OCI-LY3 (cell line): ENCODE results near the gene PDE4D.

ENCODE experiments used
- H2AFZ ChIP-seq: fragments of 200-600, 300-600 bp; shearing (Covaris generic); 2 replicates; pipeline ENCODE4 v1.6.0; 2014; ENCODE audit warnings: antibody characterized with exemption, low read depth, low read length
- H3K27ac ChIP-seq: fragments of 200-600, 300-600 bp; sonication (generic); 2 replicates; pipeline ENCODE4 v1.5.1; 2014; ENCODE audit warnings: mild to moderate bottlenecking, low read length, moderate library complexity, mixed read lengths
- H3K27me3 ChIP-seq: fragments of 200-600, 300-600 bp; sonication (generic); 2 replicates; pipeline ENCODE4 v1.6.1; 2014; ENCODE audit warnings: low read depth, low read length, mixed read lengths
- H3K36me3 ChIP-seq: fragments of 200-600, 300-600 bp; sonication (generic); replicated peaks from 2 replicates; pipeline ENCODE3; 2014; ENCODE audit warnings: low read depth, low read length, mixed read lengths
- H3K4me1 ChIP-seq: fragments of 300-600, 200-600 bp; sonication (generic); 2 replicates; pipeline ENCODE4 v1.6.1; 2014; ENCODE audit warnings: low read length, mixed read lengths
- H3K4me2 ChIP-seq: fragments of 200-600, 300-600 bp; sonication (generic); 2 replicates; pipeline ENCODE4 v1.6.1; 2014; ENCODE audit warnings: low read length, mixed read lengths
- H3K4me3 ChIP-seq: fragments of 300-600, 200-600 bp; sonication (generic); 2 replicates; pipeline ENCODE4 v1.5.1; 2014; ENCODE audit warnings: antibody characterized with exemption, mild to moderate bottlenecking, low read length, moderate library complexity
- H3K79me2 ChIP-seq: fragments of 300-600, 200-600 bp; shearing (Covaris generic); 2 replicates; pipeline ENCODE4 v1.6.1; 2014; ENCODE audit warnings: mild to moderate bottlenecking, low read length, mixed read lengths
- H3K9ac ChIP-seq: fragments of 300-600, 200-600 bp; shearing (Covaris generic); 2 replicates; pipeline ENCODE4 v1.6.0; 2014; ENCODE audit warnings: mild to moderate bottlenecking, low read length, moderate library complexity
- H3K9me3 ChIP-seq: fragments of 200-600, 300-600 bp; shearing (Covaris generic); 2 replicates; pipeline ENCODE4 v1.6.1; 2014; ENCODE audit warnings: low read length, mixed read lengths; ENCODE audit not compliant: insufficient read depth
- H4K20me1 ChIP-seq: fragments of 200-600, 300-600 bp; sonication (generic); 2 replicates; pipeline ENCODE4 v1.6.1; 2016; ENCODE audit warnings: low read length, mixed read lengths; ENCODE audit not compliant: insufficient read depth
- CTCF ChIP-seq: fragments of 200-600, 300-600 bp; sonication (generic); IDR thresholded peaks from 2 replicates; pipeline ENCODE4 v1.5.1; 2014; ENCODE audit warnings: antibody characterized with exemption, low read length, low read depth
- EZH2phosphoT487 ChIP-seq: fragments of 200-600 bp; shearing (Covaris generic); IDR thresholded peaks from 2 replicates; pipeline ENCODE4 v1.6.1; 2018; ENCODE audit warnings: antibody characterized with exemption, mixed run types, low read depth

PDE4D gene

GRCh38 chr5:59640411-59640810, 253.1 kb downstream of the PDE4D start:
- Histone ChIP-seq H4K20me1 (no peaks in the 10 kb centered on the region), H2AFZ (no peak overlapping the region), H3K27me3 (no peaks in the 10 kb centered on the region), H3K79me2 (no peaks in the 10 kb centered on the region), H3K27ac (no peak overlapping the region), H3K36me3 (no peaks in the 10 kb centered on the region), H3K4me3 (no peak overlapping the region), H3K9ac (no peak overlapping the region), H3K9me3 (no peaks in the 10 kb centered on the region), H3K4me2 (no peak overlapping the region), H3K4me1 (no peaks in the 10 kb centered on the region)
- TF ChIP-seq CTCF (no peak), EZH2phosphoT487 (no peak)

- H3K9me3 ChIP-seq: no peaks in the 10 kb centered on the region
- H3K27ac ChIP-seq: no peak overlapping the region
- no peak overlapping the region for H3K9ac ChIP-seq
- H3K27me3 ChIP-seq: no peaks in the 10 kb centered on the region
- no peaks in the 10 kb centered on the region for H3K4me1 ChIP-seq
- no peaks in the 10 kb centered on the region for H3K36me3 ChIP-seq
- H2AFZ ChIP-seq: no peak overlapping the region
- TF ChIP-seq CTCF (no peak), EZH2phosphoT487 (no peak)
- H3K4me2 ChIP-seq: no peak overlapping the region
- no peaks in the 10 kb centered on the region for H3K79me2 ChIP-seq
- no peaks in the 10 kb centered on the region for H4K20me1 ChIP-seq
- H3K4me3 ChIP-seq: no peak overlapping the region
These were observed 255.5 kb downstream of the PDE4D start for GRCh38 chr5:59637884-59638580.

GRCh38 chr5:59629561-59629960, 264.0 kb downstream of the PDE4D start:
- Histone ChIP-seq H2AFZ (no peak overlapping the region), H3K27ac (no peak overlapping the region), H3K9ac (no peak overlapping the region), H4K20me1 (no peaks in the 10 kb centered on the region), H3K79me2 (no peaks in the 10 kb centered on the region), H3K9me3 (no peaks in the 10 kb centered on the region), H3K36me3 (no peaks in the 10 kb centered on the region), H3K4me1 (no peaks in the 10 kb centered on the region), H3K4me2 (no peak overlapping the region), H3K27me3 (no peaks in the 10 kb centered on the region), H3K4me3 (no peak overlapping the region)
- TF ChIP-seq EZH2phosphoT487: no peak
- no peak for TF ChIP-seq CTCF

- Histone ChIP-seq H3K79me2 (no peaks in the 10 kb centered on the region), H3K4me1 (no peaks in the 10 kb centered on the region), H3K36me3 (no peaks in the 10 kb centered on the region), H3K9ac (no peak overlapping the region), H2AFZ (no peak overlapping the region), H4K20me1 (no peaks in the 10 kb centered on the region), H3K27me3 (no peaks in the 10 kb centered on the region), H3K4me2 (no peak overlapping the region), H3K27ac (no peak overlapping the region), H3K9me3 (no peaks in the 10 kb centered on the region), H3K4me3 (no peak overlapping the region)
- TF ChIP-seq CTCF (no peak), EZH2phosphoT487 (no peak)
These were observed 265.3 kb downstream of the PDE4D start for GRCh38 chr5:59628062-59628828.
